ENCODE measurements around the gene FLNC.
A peak's percentile ranks its signal among the peaks of the same experiment; 100 is the strongest.

FLNC gene

GRCh38 chr7:128845475-128845874, 15.3 kb downstream of the FLNC start:
- no peak for DNase-seq

- no peak for DNase-seq
Observed at GRCh38 chr7:128845987-128846386, 15.8 kb downstream of the FLNC start.

DNA sequence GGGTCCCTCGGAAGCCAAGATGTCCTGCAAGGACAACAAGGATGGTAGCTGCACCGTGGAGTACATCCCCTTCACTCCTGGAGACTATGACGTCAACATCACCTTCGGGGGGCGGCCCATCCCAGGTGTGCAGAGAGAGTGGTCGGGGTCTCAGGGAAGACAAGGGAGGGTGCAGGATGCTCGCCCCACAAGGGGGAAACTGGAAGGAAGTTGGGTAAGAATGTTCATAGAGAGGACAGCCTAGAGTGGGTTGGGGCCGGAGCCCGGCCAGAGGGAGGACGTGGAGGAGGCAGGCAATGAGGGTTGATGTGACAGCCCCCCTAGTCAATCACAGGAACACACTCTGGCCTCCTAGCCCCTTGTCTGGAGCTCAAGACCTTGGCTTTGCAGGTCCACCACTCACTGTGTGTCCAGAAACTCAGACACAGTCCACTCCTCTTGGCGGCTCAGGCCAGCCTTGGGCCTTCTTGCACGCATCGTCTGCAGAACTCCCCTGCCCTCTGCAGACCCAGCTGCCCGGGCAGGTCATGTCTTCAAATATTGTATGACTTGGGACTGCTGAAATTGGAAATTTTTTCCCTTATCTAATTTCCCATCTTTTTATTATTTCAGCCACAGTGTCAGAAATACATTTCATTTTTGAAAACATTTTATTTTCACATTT, 16.7 kb downstream of the FLNC start:
- DNase-seq: no peak

DNA sequence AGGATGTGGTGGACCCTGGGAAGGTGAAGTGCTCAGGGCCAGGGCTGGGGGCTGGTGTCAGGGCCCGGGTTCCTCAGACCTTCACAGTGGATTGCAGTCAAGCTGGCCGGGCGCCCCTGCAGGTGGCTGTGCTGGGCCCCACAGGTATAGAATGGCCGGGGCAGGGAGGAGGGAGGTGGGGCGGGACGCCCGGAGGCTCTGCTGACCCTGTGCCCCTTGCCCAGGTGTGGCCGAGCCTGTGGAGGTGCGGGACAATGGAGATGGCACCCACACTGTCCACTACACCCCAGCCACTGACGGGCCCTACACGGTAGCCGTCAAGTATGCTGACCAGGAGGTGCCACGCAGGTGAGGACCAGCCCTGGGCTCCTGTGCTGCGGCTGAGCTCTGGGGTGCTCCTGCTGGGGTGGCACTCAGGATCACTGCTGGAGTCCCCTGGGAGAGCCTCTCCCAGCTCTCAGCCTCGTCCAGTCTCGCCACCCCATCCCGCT, 17.6 kb downstream of the FLNC start:
- no peak for DNase-seq

DNA sequence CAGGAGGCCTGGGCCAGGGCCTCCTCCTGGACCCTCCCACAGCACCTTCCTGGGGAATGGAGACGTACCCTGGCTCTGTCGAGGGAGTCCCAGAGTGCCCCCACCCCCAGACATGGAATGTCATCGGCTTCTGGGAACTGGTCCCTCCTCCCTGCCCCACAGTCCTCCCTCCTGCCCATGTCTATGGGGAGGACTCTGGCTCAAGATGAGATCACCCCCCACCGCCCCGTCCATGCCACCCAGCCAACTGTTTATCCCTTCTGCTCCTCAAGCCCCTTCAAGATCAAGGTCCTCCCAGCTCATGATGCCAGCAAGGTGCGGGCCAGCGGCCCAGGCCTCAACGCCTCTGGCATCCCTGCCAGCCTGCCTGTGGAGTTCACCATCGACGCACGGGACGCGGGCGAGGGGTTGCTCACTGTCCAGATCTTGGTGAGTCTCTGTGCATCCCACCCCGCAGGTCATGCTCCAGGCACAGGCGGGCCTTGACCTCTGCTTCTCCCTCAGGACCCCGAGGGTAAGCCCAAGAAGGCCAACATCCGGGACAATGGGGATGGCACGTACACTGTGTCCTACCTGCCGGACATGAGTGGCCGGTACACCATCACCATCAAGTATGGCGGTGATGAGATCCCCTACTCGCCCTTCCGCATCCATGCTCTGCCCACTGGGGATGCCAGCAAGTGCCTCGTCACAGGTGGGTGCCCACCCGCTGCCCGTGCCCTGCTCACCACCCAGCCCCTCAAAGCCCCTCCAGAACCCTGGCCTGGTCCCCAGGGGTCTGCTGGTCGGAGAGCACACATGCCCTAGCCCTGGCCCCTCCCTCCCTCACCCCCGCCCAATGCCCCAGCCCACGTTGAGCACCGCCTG, 18.3 kb downstream of the FLNC start:
- no peak for DNase-seq

GRCh38 chr7:128849156-128849515, 18.9 kb downstream of the FLNC start:
- DNase-seq: no peak

DNA sequence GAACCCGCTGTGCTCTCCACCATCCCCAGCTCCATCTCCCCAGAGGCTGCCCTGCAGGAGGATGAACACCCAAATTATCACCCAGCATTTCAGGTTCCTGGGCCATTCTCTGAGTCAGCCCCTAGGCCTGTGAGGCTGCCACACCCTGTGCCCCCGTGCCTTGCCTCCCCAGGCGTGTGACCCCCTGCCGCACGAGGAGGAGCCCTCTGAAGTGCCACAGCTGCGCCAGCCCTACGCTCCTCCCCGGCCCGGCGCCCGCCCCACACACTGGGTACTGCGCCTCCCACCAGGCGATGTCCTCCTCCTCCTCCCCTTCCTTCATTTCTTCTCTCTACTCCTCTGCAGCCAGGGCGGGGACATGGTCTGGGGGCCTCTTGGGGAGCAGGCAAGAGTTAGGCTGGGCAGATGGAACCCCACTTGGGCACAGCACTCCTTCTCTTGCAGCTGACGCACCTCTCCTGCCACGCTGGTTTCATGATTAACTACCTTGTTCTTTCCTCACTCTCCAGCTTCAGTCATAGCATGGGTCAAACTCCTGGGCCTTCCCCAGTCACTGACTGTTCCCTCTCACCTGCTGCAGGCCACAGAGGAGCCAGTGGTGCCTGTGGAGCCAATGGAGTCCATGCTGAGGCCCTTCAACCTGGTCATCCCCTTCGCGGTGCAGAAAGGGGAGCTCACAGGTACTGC, 19.7 kb downstream of the FLNC start:
- DNase-seq: no peak

GRCh38 chr7:128852537-128853254, 22.5 kb downstream of the FLNC start:
- no peak for DNase-seq

DNA sequence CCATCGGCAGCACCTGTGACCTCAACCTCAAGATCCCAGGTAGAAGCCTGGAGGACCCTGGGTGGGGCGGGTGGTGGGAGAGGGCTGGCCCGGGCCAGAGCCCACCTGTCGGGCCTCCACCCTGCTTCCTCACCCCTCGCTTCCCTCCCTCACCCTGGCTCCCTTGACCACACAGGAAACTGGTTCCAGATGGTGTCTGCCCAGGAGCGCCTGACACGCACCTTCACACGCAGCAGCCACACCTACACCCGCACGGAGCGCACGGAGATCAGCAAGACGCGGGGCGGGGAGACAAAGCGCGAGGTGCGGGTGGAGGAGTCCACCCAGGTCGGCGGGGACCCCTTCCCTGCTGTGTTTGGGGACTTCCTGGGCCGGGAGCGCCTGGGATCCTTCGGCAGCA, 23.6 kb downstream of the FLNC start:
- no peak for DNase-seq

- no peak for DNase-seq
Observed at GRCh38 chr7:128854396-128854795, 24.2 kb downstream of the FLNC start.

- DNase-seq: no peak
Observed at GRCh38 chr7:128855559-128855958, 25.4 kb downstream of the FLNC start.

- no peak for DNase-seq
Observed at GRCh38 chr7:128856001-128856718, 26.0 kb downstream of the FLNC start.

DNA sequence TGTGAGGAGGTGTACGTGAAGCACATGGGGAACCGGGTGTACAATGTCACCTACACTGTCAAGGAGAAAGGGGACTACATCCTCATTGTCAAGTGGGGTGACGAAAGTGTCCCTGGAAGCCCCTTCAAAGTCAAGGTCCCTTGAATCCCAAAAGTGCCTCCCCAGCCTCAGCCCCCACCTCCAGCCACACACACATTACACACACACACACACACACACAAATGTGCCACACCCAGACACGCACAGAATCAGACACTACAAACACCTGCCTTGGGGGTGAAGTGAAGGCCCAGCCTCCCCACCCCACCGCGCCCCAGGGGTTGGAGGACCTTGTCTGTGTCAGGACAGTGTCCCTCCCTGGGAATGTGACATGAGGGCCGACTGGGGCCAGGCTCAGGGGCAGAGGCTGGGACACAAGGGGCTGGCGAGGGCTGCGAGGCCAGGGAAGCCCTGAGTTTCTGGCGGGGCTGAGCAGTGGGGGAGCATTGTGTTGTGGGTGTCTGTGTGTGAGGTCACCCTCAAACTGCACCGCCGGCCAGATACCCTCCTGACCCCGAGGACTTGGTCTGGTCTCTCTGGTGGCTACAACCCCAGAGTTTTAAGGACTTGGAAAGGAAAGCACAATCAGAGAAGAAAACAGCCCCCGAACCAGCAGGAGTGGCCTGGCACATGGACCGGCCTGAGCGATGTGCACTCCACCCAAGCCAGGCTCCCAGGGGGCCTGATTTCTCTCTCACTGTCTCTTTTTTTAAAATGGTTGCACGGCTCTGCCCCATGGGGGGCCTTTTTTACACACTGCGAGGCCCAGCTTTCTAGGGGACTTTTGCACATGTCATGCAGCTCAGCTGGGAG, 28.4 kb downstream of the FLNC start:
- DNase-seq: no peak

DNA sequence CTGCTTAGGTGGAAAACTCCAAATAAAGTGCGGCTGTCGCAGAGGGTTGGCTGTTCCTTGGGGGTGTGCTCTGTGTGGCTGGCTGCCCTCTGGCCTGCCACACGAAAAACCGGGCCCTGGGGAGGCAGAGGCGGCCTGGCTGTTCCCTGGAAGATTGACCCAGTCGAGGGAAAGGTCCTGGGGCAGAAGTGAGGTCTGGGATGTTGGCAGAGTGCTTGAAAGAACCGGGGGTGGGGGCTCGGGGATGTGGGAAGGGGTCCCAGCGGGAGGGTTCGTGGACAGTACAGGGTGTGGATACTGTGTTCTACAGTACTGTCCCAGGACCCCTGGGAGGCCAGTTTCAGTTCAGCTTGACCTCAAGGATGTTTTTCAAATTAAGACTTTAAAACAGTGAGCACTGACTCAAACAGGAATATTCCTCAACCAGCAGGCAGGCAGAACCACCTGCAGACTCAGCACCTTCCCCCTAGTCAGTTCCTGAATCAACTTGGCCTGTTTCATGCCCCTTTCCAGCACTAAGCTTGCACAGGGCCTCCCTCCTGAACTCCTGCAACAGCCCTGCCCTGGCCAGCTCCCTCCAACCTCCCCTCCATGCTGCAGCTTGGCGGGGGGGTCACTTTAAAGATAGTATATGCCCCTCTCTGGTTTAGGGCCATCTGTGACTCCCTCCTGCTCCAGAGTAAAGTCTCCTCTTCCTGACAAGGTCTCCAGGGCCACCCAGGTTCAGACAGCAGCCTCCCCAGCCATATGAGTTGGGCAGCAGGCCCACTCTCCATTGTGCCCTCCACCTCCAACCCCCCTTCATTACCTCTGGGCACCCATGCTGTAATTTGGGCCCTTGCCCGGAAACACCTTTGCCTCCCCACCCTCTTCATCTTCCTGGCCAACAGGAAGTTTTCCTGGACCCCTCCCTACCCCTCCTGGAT, 29.3 kb downstream of the FLNC start:
- DNase-seq: no peak

- no peak for DNase-seq
Observed at GRCh38 chr7:128860158-128861073, 30.2 kb downstream of the FLNC start.

- no peak for DNase-seq
Observed at GRCh38 chr7:128861957-128862570, 31.9 kb downstream of the FLNC start.

- DNase-seq: peak; percentile 97
Observed at GRCh38 chr7:128862571-128863432, 32.6 kb downstream of the FLNC start, which contains the start of gene ATP6V1F. ATP6V1F (plus strand) TSS chr7:128862856; CDS start chr7:128862905, 49 bp downstream.

Data from midbrain (tissue), 1 donor.